Measurements from ENCODE around the gene SCN9A. TPM values are rescaled to one million over a fixed set of nuclear protein-coding genes. Genes with fewer than 3 reads are reported as not detected.
A peak's percentile ranks its signal among the peaks of the same experiment; 100 is the strongest.
"Not testable (repeated sequence)": the region's sequence is repeated elsewhere in the genome, so short reads cannot be mapped to it uniquely, and the experiment has no call there.

The SCN9A gene
- total and polyA plus RNA-seq, 9 of the 15 experiments (the other 6 are each of a cell fraction or from before 2014, with no cell fraction given): 1.4 to 22.8 (median 7.1) TPM

GRCh38 chr2:166209367-166209766 is 166.4 kb downstream of the SCN9A start:
- in situ Hi-C loops (cut with MboI); H3K27ac ChIP-seq (ENCODE audit: extremely low read depth, low read depth, low read length): not testable (repeated sequence)

DNA sequence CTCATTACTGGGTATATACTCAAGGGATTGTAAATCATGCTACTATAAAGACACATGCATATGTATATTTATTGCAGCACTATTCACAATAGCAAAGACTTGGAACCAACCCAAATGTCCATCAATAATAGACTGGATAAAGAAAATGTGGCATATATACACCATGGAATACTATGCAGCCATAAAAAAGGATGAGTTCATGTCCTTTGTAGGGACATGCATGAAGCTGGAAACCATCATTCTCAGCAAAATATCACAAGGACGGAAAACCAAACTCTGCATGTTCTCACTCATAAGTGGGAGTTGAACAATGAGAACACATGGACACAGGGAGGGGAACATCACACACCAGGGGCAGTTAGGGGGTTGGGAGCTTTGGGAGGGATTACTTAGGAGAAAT is 169.6 kb downstream of the SCN9A start:
- BruUV-seq (replicated peaks); in situ Hi-C loops (cut with MboI); H3K9me3 ChIP-seq (replicated peaks; ENCODE audit: control insufficient read depth, insufficient read depth, low read depth, low read length); H3K27me3 ChIP-seq (ENCODE audit: control insufficient read depth in 2 of 2, insufficient read depth in 2 of 2, low read length in 2 of 2); H3K27ac ChIP-seq (ENCODE audit: extremely low read depth, low read depth, low read length); CTCF ChIA-PET (ENCODE audit: low intra/inter-chr PET ratio); intact Hi-C loops (cut with micrococcal nuclease); ATAC-seq; H3K4me2 ChIP-seq (ENCODE audit: insufficient read depth, low read length); FAIRE-seq; POLR2A ChIA-PET; H3K36me3 ChIP-seq (ENCODE audit: control insufficient read depth, insufficient read depth, low read length); H3K9me1 ChIP-seq (ENCODE audit: control insufficient read depth, insufficient read depth, low read length); DNase-seq (ENCODE audit: extremely low read depth in 1 of 4, low spot score in 3 of 4); H3K9ac ChIP-seq (ENCODE audit: insufficient read depth in 1 of 2, low read depth in 2 of 2, low read length in 2 of 2); H2AFZ ChIP-seq (ENCODE audit: low read depth, low read length); H3K4me3 ChIP-seq; H3K4me1 ChIP-seq (replicated peaks in 1 of 2; ENCODE audit: control insufficient read depth in 2 of 2, insufficient read depth in 2 of 2, low read length in 2 of 2); H3K79me2 ChIP-seq (ENCODE audit: control insufficient read depth, insufficient read depth, low read length); H4K20me1 ChIP-seq (replicated peaks; ENCODE audit: control insufficient read depth, insufficient read depth, low read length): not testable (repeated sequence)
- 42% methylated on average over 1 of the region's 1 CpG for WGBS (ENCODE audit: insufficient coverage, low coverage, missing lambda C conversion rate)
- peak; percentile 76 for TF ChIP-seq ZNF146 (CRISPR knock-in tag; IDR thresholded peaks at IDR 0.05; ENCODE audit: unreplicated experiment)

More at GRCh38 chr2:166209367-166209766, 166.4 kb downstream of the SCN9A start:
- H3K79me2 ChIP-seq (ENCODE audit: control insufficient read depth, insufficient read depth, low read length); H3K36me3 ChIP-seq (ENCODE audit: control insufficient read depth, insufficient read depth, low read length); H3K9me3 ChIP-seq (replicated peaks; ENCODE audit: control insufficient read depth, insufficient read depth, low read depth, low read length); H3K9me1 ChIP-seq (ENCODE audit: control insufficient read depth, insufficient read depth, low read length); H4K20me1 ChIP-seq (replicated peaks; ENCODE audit: control insufficient read depth, insufficient read depth, low read length); H3K9ac ChIP-seq (ENCODE audit: insufficient read depth in 1 of 2, low read depth in 2 of 2, low read length in 2 of 2); FAIRE-seq; intact Hi-C loops (cut with micrococcal nuclease); DNase-seq (ENCODE audit: extremely low read depth in 1 of 4, low spot score in 3 of 4); H3K4me2 ChIP-seq (ENCODE audit: insufficient read depth, low read length); CTCF ChIA-PET (ENCODE audit: low intra/inter-chr PET ratio); ATAC-seq; H3K4me3 ChIP-seq; H3K27me3 ChIP-seq (ENCODE audit: control insufficient read depth in 2 of 2, insufficient read depth in 2 of 2, low read length in 2 of 2); BruUV-seq (replicated peaks); H2AFZ ChIP-seq (ENCODE audit: low read depth, low read length); H3K4me1 ChIP-seq (replicated peaks in 1 of 2; ENCODE audit: control insufficient read depth in 2 of 2, insufficient read depth in 2 of 2, low read length in 2 of 2); POLR2A ChIA-PET: not testable (repeated sequence)
- TF ChIP-seq HLTF (IDR thresholded peaks at IDR 0.05) (peak; percentile 72; the same call in 1 of the 2 replicates), TRIM28 (IDR thresholded peaks at IDR 0.05) (peak; percentile 69; the same call in 1 of the 2 replicates), ZNF280A (IDR thresholded peaks at IDR 0.05; ENCODE audit: low read depth, partially characterized antibody) (peak; percentile 59)
- WGBS (ENCODE audit: insufficient coverage, low coverage, missing lambda C conversion rate): no CpG with 5 or more reads among the region's 1 CpG
